ENCODE measurements around the gene TSEN54.

- no peak for TF ChIP-seq CTCF (IDR thresholded peaks at IDR 0.05)
- no peak for TF ChIP-seq POLR2A (IDR thresholded peaks at IDR 0.05)
These were observed 36.0 kb upstream of the TSEN54 start for GRCh38 chr17:75480281-75480680.
